Astrocyte (in vitro differentiated cells and primary cell): ENCODE measurements around the gene PINLYP. TPM values are rescaled to one million over a fixed set of nuclear protein-coding genes. Genes with fewer than 3 reads are reported as not detected.

Source experiments
- DNase-seq: peaks from one replicate; pipeline ENCODE4 v3.0.0-alpha.2; 2010; ENCODE audit warnings: low read depth
- FAIRE-seq: peaks from 2 replicates; lab custom pipeline; 2011; peaks lifted over from hg19 to GRCh38; lab: Jason Lieb, UNC
- H2AFZ ChIP-seq: 2 replicates; pipeline ENCODE4 v1.6.0; 2012; ENCODE audit warnings: low read depth, low read length, inconsistent platforms
- H3K27ac ChIP-seq: 2 replicates; pipeline ENCODE4 v1.5.1; 2011; ENCODE audit warnings: low read depth, low read length, inconsistent platforms
- H3K27me3 ChIP-seq: 2 replicates; pipeline ENCODE4 v1.6.0; 2011; ENCODE audit warnings: low read length, inconsistent platforms; ENCODE audit not compliant: insufficient read depth
- H3K36me3 ChIP-seq: 2 replicates; pipeline ENCODE4 v1.5.1; 2011; ENCODE audit warnings: low read length, inconsistent platforms; ENCODE audit not compliant: insufficient read depth
- H3K4me1 ChIP-seq: 2 replicates; pipeline ENCODE4 v1.5.1; 2011; ENCODE audit warnings: low read length, inconsistent platforms; ENCODE audit not compliant: insufficient read depth
- H3K4me2 ChIP-seq: 2 replicates; pipeline ENCODE4 v1.6.0; 2012; ENCODE audit warnings: low read length, inconsistent platforms
- H3K4me3 ChIP-seq: 2 replicates; pipeline ENCODE4 v1.5.1; 2011; ENCODE audit warnings: low read depth, mild to moderate bottlenecking, low read length, inconsistent platforms; ENCODE audit not compliant: insufficient read depth
- H3K79me2 ChIP-seq: 2 replicates; pipeline ENCODE4 v1.6.0; 2012; ENCODE audit warnings: mild to moderate bottlenecking, low read length, inconsistent platforms; ENCODE audit not compliant: insufficient read depth
- H3K9ac ChIP-seq: 2 replicates; pipeline ENCODE4 v1.6.0; 2012; ENCODE audit warnings: mild to moderate bottlenecking, low read length, inconsistent platforms
- H3K9me3 ChIP-seq: 2 replicates; pipeline ENCODE4 v1.5.1; 2012; ENCODE audit warnings: low read depth, mild to moderate bottlenecking, low read length, inconsistent platforms; ENCODE audit not compliant: insufficient read depth
- H4K20me1 ChIP-seq: 2 replicates; pipeline ENCODE4 v1.6.0; 2012; ENCODE audit warnings: low read length, inconsistent platforms; ENCODE audit not compliant: insufficient read depth
- H3K27ac Mint-ChIP-seq: one replicate; pipeline ENCODE4 v1.8.0; 2021; ENCODE audit warnings: mild to moderate bottlenecking, mixed read lengths; ENCODE audit not compliant: unreplicated experiment
- H3K27me3 Mint-ChIP-seq: one replicate; pipeline ENCODE4 v1.8.0; 2021; ENCODE audit warnings: low read depth, mixed read lengths; ENCODE audit not compliant: unreplicated experiment
- H3K36me3 Mint-ChIP-seq: one replicate; pipeline ENCODE4 v1.8.0; 2021; ENCODE audit warnings: low read depth, mixed read lengths; ENCODE audit not compliant: unreplicated experiment
- H3K4me1 Mint-ChIP-seq: one replicate; pipeline ENCODE4 v1.8.0; 2021; ENCODE audit warnings: low read depth, mixed read lengths; ENCODE audit not compliant: unreplicated experiment
- H3K4me3 Mint-ChIP-seq: one replicate; pipeline ENCODE4 v1.8.0; 2021; ENCODE audit warnings: mild to moderate bottlenecking, moderate library complexity, mixed read lengths; ENCODE audit not compliant: unreplicated experiment
- H3K9me3 Mint-ChIP-seq: one replicate; pipeline ENCODE4 v1.8.0; 2021; ENCODE audit warnings: mild to moderate bottlenecking, mixed read lengths; ENCODE audit not compliant: unreplicated experiment
- EZH2 ChIP-seq: IDR thresholded peaks from 2 replicates; pipeline ENCODE4 v1.6.1; 2012; ENCODE audit warnings: mild to moderate bottlenecking, low read length, inconsistent platforms; ENCODE audit not compliant: insufficient read depth
- total RNA-seq: library from RNA; stranded (reverse); gene quantifications from 2 replicates; pipeline ENCODE4 v1.2.1, GENCODE V29; 2021
- TF ChIP-seq, protein P1 (sequence below): IDR thresholded peaks from 2 replicates; pipeline ENCODE4 v1.5.1; 2011; ENCODE audit warnings: low read depth, mild to moderate bottlenecking, inconsistent platforms, low read length, moderate library complexity; ENCODE audit not compliant: insufficient read depth

The PINLYP gene
- total RNA-seq, 1 donor from 2014 or later, result 0.30 TPM

DNA sequence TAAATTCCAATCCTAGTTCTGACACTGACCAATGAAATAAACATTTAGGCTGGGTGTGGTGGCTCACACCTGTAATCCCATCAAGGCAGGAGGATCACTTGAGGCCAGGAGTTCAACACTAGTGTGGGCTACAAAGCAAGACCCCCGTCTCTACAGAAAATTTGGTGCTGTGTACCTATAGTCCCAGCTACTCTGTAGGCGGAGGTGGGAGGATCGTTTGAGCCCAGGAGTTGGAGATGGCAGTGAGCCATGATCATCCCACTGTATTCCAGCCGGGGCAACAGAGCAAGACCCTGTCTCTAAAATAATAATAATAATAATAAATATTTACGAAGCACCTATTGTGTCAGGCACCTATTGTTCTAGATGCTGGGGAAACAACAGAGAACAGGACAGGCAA lies 13.7 kb downstream of the PINLYP start:
- Histone ChIP-seq H3K4me2 (no peak overlapping the region), H3K36me3 (peaks cover 17% of the 10 kb centered on the region), H4K20me1 (peaks cover 55% of the 10 kb centered on the region), H3K4me1 (peaks cover 8% of the 10 kb centered on the region), H3K27ac (no peak overlapping the region), H2AFZ (no peak overlapping the region), H3K9ac (no peak overlapping the region), H3K79me2 (peaks cover 41% of the 10 kb centered on the region), H3K9me3 (no peaks in the 10 kb centered on the region), H3K4me3 (no peak overlapping the region), H3K27me3 (no peaks in the 10 kb centered on the region)
- no peaks in the 10 kb centered on the region for H3K9me3 Mint-ChIP-seq
- no peak overlapping the region for H3K27ac Mint-ChIP-seq
- FAIRE-seq (no peak), DNase-seq (no peak)
- peaks cover 18% of the 10 kb centered on the region for H3K36me3 Mint-ChIP-seq
- TF ChIP-seq, protein P1, sequence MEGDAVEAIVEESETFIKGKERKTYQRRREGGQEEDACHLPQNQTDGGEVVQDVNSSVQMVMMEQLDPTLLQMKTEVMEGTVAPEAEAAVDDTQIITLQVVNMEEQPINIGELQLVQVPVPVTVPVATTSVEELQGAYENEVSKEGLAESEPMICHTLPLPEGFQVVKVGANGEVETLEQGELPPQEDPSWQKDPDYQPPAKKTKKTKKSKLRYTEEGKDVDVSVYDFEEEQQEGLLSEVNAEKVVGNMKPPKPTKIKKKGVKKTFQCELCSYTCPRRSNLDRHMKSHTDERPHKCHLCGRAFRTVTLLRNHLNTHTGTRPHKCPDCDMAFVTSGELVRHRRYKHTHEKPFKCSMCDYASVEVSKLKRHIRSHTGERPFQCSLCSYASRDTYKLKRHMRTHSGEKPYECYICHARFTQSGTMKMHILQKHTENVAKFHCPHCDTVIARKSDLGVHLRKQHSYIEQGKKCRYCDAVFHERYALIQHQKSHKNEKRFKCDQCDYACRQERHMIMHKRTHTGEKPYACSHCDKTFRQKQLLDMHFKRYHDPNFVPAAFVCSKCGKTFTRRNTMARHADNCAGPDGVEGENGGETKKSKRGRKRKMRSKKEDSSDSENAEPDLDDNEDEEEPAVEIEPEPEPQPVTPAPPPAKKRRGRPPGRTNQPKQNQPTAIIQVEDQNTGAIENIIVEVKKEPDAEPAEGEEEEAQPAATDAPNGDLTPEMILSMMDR, result no peak
- H3K4me3 Mint-ChIP-seq, result no peak overlapping the region
- peaks cover 7% of the 10 kb centered on the region for H3K4me1 Mint-ChIP-seq
- H3K27me3 Mint-ChIP-seq, result no peaks in the 10 kb centered on the region

DNA sequence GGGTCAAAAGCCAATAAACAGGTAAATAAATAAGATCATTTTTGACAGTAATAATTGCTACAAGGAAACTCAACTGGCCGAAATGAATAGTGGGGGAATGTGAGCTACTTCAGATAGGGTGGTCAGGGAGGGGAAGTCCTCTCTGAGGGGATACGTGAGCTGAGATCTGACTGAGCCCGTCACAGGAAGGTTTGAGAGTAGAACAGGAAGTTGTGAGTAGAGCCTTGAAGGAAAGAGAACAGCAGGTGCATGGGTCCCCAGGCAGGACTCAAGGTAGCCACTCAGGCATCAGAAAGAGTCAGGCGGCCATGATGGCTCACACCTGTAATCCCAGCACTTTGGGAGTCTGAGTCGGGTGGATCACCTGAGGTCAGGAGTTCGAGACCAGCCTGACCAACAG lies 14.1 kb downstream of the PINLYP start:
- H2AFZ ChIP-seq, result no peak overlapping the region
- Mint-ChIP-seq H3K9me3 (no peaks in the 10 kb centered on the region), H3K4me3 (no peak overlapping the region), H3K4me1 (peaks cover 6% of the 10 kb centered on the region), H3K27ac (peak overlapping the region; percentile 83), H3K27me3 (no peaks in the 10 kb centered on the region), H3K36me3 (peaks cover 18% of the 10 kb centered on the region)
- H4K20me1 ChIP-seq, result peaks cover 59% of the 10 kb centered on the region
- FAIRE-seq (no peak), DNase-seq (no peak)
- H3K27ac ChIP-seq, result no peak overlapping the region
- H3K27me3 ChIP-seq, result no peaks in the 10 kb centered on the region
- H3K4me2 ChIP-seq, result no peak overlapping the region
- H3K9me3 ChIP-seq, result no peaks in the 10 kb centered on the region
- TF ChIP-seq, protein P1, result no peak
- TF ChIP-seq EZH2, result no peak
- H3K36me3 ChIP-seq, result peaks cover 17% of the 10 kb centered on the region
- no peak overlapping the region for H3K4me3 ChIP-seq
- peaks cover 45% of the 10 kb centered on the region for H3K79me2 ChIP-seq
- H3K4me1 ChIP-seq, result peaks cover 12% of the 10 kb centered on the region
- H3K9ac ChIP-seq, result no peak overlapping the region

DNA sequence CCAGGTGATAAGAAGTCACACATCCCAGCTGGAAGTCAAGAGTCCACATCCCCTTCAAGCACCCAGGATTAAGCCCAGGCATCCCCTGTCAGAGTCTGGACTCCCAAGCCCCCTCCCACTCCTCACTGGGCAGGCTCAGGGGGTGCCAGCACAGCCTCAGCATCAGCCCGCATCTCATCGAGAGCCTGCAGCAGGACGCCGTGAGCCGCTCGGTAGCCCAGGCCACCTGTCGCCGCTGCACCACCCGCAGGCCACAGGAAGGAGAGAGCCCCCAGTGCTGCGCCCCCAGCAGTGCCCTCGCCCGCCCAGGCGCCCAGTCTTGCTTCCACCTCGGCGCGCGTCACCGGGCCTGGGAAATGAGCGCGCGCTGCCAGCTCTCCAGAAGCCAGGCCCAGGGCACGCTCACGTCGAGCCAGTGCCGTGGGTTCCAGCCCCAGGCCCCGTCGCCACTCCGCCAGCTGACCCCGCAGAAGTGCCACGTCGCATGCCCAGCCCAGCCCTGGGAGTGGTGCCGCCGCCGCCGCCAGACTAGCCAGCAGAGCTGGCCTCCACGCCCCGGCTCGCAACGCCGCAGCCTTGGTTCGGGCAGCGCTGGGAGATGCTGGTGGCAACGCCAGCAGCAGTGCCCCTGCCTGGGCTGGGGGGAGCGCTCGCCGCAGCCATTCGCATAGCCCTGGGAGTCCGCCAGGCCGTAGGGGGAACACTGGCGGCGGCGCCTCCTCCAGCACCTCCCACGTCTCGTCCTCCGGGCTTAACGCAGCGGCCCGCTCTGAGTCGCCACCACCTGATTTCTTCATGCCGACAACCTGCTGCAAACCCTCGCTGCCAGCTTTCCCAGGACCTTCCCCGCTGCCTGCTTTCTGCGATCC lies 16.5 kb downstream of the PINLYP start:
- H3K4me1 Mint-ChIP-seq, result peaks cover 9% of the 10 kb centered on the region
- Histone ChIP-seq H3K4me2 (no peak overlapping the region), H3K27me3 (no peaks in the 10 kb centered on the region), H3K36me3 (peaks cover 10% of the 10 kb centered on the region), H3K79me2 (peaks cover 59% of the 10 kb centered on the region), H3K4me3 (no peak overlapping the region), H3K9me3 (no peaks in the 10 kb centered on the region), H2AFZ (no peak overlapping the region), H3K4me1 (peaks cover 18% of the 10 kb centered on the region), H3K9ac (no peak overlapping the region), H4K20me1 (peaks cover 46% of the 10 kb centered on the region), H3K27ac (no peak overlapping the region)
- no peaks in the 10 kb centered on the region for H3K27me3 Mint-ChIP-seq
- H3K36me3 Mint-ChIP-seq, result peaks cover 10% of the 10 kb centered on the region
- H3K27ac Mint-ChIP-seq, result peak overlapping the region; percentile 75
- no peak overlapping the region for H3K4me3 Mint-ChIP-seq
- TF ChIP-seq EZH2, result no peak
- TF ChIP-seq, protein P1, result no peak
- H3K9me3 Mint-ChIP-seq, result no peaks in the 10 kb centered on the region
- FAIRE-seq, result no peak
- DNase-seq, result no peak
